ES-I3 (cell line): ENCODE results near the gene KIDINS220.
A peak's percentile ranks its signal among the peaks of the same experiment; 100 is the strongest.

Source experiments
- H3K36me3 ChIP-seq: 2 replicates; pipeline ENCODE4 v1.6.1; 2013; ENCODE audit warnings: mild to moderate bottlenecking, low read length, control low read depth, moderate library complexity; ENCODE audit not compliant: insufficient read depth
- H3K4me1 ChIP-seq: 2 replicates; pipeline ENCODE4 v1.6.1; 2013; ENCODE audit warnings: mild to moderate bottlenecking, control low read depth, low read length; ENCODE audit not compliant: insufficient read depth
- H3K9ac ChIP-seq: 2 replicates; pipeline ENCODE4 v1.6.1; 2013; ENCODE audit warnings: low read depth, mild to moderate bottlenecking, low read length, moderate library complexity
- H3K9me3 ChIP-seq: 2 replicates; pipeline ENCODE4 v1.6.1; 2013; ENCODE audit warnings: mild to moderate bottlenecking, low read length, moderate library complexity; ENCODE audit not compliant: control insufficient read depth, insufficient read depth

The KIDINS220 gene

DNA sequence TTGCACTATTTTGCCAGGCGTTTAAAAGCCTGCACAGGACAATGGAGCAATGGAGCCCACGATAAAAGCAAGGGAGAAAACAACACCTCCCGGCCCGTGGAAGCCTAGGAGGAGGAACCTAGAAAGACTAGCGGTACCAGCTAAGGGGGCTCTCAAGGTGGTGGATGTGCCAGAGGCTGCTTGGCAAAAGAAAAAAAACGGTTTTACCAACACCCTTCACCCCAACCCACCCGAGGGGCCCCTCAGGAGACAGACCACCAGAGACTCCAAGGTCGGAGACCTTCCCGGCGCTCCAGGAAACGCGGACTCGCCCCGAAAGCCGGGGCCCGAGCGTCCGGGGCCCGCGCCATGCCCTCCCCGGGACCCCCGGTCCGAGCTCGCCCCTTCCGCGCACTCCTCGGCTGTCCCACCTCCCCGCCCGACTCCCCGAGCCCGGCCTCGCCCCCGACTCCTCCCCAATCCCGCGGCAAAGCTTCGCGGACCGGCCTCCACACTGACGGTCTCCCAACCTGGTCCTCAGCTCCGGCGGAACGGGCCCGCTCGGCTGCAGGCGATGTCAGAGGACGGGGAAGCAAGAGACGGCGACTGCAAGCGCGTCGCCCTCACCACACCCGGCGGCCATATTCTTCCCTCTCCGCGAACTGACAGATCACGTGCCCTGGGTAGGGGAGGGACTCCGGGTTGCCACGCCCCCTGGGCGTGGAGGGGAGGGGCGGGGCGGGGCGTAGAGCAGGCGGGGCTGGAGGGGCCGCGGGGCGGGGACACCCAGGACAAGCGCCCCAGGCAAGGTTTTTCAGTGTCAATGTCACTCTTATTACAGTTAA is at the start of gene KIDINS220:
KIDINS220 (minus strand) TSS at position 643 of the 824 bp plus-strand sequence. CDS start 10,520 bp downstream, outside the sequence.
- no peaks in the 10 kb centered on the region for H3K36me3 ChIP-seq
- no peaks in the 10 kb centered on the region for H3K9me3 ChIP-seq
- H3K9ac ChIP-seq = peak within 1 kb of the TSS; percentile 93
- peaks cover 2% of the 10 kb centered on the region; the same call in 1 of the 2 replicates for H3K4me1 ChIP-seq

DNA sequence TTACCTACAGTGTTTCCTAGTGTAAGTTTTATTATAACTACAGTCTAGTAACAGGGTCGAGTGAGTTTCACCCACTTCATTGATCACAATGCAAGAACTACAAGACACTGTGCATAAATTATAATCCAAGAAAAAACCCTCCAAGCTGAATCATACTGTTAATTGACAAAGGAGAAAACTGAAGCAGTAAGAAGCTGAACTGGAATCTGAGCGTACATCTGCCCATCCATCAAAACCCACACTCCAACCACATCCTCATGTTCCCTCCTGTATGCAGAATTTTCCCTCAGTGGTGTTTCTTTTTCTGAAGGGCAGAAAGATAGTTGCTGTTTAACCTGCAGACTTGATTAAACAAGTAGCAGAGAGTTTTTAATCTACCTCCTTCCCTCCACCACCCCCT is 49.5 kb upstream of the KIDINS220 start:
- Histone ChIP-seq H3K9ac (no peak overlapping the region), H3K9me3 (no peaks in the 10 kb centered on the region), H3K4me1 (no peaks in the 10 kb centered on the region), H3K36me3 (no peaks in the 10 kb centered on the region)

DNA sequence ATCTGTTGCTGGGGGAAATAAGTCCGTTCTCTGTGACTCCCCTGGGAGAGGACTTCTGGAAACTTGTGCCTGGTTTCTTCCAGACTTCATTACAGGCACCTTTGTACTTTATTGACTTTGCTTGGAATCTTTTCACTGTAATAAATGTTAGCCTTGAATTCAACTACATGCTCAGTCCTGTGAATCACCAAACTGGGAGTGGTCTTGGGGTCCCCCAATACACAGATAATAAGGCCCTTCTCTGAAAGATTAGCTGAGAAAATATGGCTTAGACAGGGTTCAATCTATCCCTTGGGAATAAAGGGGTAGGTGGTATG is 48.7 kb upstream of the KIDINS220 start:
- H3K9ac ChIP-seq = no peak overlapping the region
- H3K4me1 ChIP-seq = no peaks in the 10 kb centered on the region
- H3K9me3 ChIP-seq = no peaks in the 10 kb centered on the region
- no peaks in the 10 kb centered on the region for H3K36me3 ChIP-seq

DNA sequence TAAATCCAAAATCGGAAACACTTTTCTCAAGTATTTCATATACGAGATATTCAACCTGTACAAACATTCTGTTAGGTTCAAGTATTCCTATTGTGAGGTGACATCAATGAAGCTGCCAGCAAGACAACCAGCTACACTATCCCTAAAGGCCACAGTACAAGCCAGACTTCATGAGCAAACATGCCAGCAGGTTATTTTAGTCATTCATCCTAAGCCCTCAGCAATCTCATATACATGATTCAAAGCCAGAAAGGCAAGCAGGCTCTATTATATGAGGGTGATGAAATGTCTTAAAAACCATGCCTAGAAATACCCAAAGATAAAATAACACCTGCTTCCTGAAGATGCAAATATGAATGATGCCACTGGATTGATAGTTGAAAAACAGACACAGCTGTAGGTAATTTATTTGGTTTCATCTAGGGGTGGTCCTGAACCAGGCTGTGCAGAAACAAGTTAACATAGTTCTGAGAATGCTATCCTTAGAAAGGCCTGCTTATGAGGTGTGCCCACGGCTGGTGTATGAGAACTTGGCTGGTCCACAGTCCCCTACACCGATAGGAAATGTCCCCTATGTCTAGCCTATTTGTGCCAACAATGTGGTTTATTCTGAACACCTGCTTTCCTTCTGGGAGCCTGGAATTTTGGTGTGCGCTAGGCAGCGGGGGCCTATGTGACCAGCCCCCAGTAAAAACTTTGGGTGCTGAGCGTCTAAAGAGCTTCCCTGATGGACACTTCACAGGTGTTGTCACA is 48.2 kb upstream of the KIDINS220 start:
- no peaks in the 10 kb centered on the region for H3K36me3 ChIP-seq
- H3K4me1 ChIP-seq = no peaks in the 10 kb centered on the region
- no peaks in the 10 kb centered on the region for H3K9me3 ChIP-seq
- no peak overlapping the region for H3K9ac ChIP-seq

DNA sequence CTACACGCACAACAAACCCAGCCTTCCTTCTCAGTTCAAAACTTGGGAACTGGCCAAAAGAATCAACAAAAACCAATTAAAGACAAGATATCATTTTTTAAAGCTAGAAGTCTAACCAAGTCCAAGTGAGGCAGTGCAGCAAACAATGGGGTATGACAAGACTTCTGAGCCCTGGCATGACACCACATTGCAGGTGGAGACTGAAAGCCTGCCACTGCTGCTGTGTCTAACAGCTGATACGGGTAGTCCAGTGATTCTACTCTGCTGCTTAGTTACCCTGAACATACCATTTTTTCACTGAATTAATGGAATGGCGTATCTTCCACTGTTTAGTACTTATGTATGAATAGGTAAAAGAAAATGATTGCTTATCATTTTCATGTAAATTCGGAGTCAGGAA is 47.4 kb upstream of the KIDINS220 start:
- Histone ChIP-seq H3K36me3 (no peaks in the 10 kb centered on the region), H3K9me3 (no peaks in the 10 kb centered on the region), H3K9ac (no peak overlapping the region), H3K4me1 (no peaks in the 10 kb centered on the region)

DNA sequence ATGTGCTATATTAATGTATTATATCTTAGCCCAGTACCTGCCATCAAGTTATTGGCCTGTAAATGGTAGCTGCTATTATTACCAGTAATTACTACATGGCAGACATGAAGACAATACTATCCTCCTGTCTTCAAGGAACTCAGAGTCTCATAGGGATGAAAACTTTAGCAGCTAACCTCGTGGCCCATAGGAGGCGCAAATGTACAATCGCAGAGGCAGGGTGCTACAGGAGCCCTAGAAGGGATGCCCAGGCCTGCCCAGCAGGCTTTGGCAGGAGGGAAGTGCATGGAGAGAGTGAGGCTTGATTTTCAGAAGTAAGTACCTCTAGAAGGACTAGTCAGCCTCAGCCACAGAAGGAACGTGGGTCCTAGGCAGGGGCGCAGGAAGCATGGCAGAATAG is 44.7 kb upstream of the KIDINS220 start:
- Histone ChIP-seq H3K36me3 (no peaks in the 10 kb centered on the region), H3K9me3 (no peaks in the 10 kb centered on the region), H3K4me1 (no peaks in the 10 kb centered on the region), H3K9ac (no peak overlapping the region)

DNA sequence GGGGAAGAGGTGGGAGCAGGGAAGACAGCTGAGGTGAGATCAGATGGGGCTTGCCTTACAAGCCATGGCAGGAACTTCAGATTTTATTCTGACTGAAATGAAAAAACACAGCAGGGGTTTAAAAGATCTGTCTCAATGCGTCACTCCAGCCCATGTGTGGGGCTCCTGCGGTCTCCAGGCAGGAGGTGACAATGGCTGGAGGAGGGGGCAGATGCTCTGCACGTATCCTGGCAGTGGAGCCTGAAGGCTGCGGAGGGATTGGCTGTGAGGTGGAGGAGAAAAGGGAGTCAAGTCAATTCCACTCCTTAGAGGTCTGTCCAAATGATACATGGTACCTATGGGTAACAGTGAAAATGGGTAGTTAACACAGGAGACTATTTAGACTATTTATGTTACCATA is 40.5 kb upstream of the KIDINS220 start:
- Histone ChIP-seq H3K9me3 (no peaks in the 10 kb centered on the region), H3K9ac (no peak overlapping the region), H3K4me1 (no peaks in the 10 kb centered on the region), H3K36me3 (no peaks in the 10 kb centered on the region)

DNA sequence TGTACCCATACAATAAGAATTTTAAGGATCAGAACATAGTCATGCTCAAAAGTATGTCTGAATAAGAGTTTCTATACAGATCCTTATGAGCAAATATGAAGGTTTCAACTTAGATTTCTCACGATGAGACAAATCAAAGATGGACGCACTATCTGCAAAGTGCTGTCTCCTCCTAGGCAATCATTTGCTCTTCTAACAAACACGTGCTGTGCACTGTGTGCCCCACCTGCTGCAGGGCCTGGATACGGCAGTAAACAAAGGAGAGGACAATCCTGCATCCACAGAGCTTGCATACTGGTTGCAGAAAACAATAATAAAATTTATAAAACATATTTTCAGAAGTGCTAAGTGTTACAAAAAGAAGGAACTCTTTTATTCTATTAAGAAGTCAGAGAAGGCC is 39.9 kb upstream of the KIDINS220 start:
- Histone ChIP-seq H3K36me3 (no peaks in the 10 kb centered on the region), H3K9me3 (no peaks in the 10 kb centered on the region), H3K4me1 (no peaks in the 10 kb centered on the region), H3K9ac (no peak overlapping the region)

DNA sequence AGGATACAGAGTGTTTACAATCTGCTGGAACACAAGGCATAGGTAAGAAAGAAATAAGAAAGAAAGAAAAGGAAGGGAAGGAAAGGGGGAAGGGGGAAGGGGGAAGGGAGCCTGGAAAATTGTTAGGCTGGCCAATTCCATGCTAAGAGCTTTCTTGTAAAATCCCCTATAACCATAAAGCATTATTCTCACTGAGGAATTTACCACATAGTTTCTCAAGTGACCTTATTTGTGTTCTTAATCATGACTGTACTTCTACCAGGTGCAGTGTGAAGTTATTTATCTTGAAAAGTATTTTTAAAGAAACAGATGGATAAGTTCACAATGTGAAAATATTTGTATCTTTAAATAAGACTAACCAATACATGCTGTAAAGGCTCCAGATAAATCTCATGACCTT is 39.2 kb upstream of the KIDINS220 start:
- Histone ChIP-seq H3K4me1 (no peaks in the 10 kb centered on the region), H3K36me3 (no peaks in the 10 kb centered on the region), H3K9ac (no peak overlapping the region), H3K9me3 (no peaks in the 10 kb centered on the region)

DNA sequence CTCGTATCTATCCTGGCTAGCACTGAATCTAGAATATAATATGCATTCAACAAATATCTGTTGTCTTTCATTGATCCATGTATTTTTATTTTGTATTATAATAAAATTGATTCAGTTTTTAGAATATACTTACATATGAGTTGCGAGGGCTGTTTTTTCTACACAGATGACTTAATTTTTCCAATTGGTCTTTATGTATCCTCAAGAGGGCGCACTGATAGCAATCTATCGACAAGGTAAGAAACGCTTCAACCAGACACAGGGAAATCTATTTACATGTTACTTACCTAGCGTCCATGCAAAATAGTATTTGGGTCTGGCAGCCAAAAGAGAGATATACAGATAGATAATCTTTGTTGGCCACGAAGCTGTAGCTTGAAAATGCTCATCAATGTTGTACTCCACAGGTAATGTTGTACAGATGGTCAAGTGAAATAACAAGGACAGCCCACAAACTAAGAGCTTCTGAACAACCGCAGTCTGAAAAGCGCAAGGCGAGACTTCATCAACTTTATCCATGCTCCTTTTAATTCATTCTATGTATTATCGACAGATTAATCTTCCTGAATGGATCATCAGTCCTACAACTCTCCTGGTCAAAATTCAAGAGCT is 35.5 kb upstream of the KIDINS220 start:
- H3K9ac ChIP-seq = no peak overlapping the region

DNA sequence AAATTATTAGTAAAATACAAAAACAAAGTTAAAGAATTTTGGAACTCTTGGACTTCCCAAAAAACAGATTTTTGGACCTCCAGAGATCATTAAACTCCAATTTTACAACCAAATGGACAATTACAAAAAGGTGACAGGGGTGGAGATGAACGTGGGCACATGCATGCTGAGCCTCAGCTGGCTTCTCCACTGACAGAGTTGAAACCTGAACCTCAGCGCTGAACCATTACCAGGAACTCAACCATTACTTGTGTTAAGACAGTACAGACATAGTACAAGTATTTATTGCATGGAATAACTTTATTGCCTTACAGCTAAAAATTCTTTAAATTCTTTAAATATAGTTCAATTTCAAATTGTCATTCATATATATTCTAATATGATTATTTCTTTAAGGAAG is 33.0 kb upstream of the KIDINS220 start:
- H3K4me1 ChIP-seq = no peaks in the 10 kb centered on the region
- no peak overlapping the region for H3K9ac ChIP-seq
- H3K36me3 ChIP-seq = no peaks in the 10 kb centered on the region
- H3K9me3 ChIP-seq = no peaks in the 10 kb centered on the region

More for the DNA sequence above, 35.5 kb upstream of the KIDINS220 start:
- Histone ChIP-seq H3K9me3 (no peaks in the 10 kb centered on the region), H3K4me1 (no peaks in the 10 kb centered on the region), H3K36me3 (no peaks in the 10 kb centered on the region)

DNA sequence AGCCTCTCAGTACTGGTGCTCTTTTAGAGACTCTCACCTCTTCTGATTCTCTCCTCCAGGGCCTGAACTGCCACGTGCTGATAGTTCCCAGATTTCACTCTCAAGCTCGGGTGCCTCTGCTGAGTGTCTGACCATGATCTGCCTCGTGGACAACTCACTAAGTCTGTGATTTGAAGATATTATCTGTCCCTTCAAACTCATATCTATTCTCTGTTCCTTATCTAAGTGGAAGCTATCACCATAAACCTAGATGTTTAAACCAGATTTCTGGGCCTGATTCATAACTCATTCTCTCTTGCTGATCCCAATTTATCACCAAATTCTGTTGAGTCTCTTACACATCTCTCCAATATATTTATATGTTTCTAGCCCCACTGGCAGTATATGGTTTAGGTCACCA is 29.9 kb upstream of the KIDINS220 start:
- no peak overlapping the region for H3K9ac ChIP-seq
- H3K36me3 ChIP-seq = no peaks in the 10 kb centered on the region
- no peaks in the 10 kb centered on the region for H3K9me3 ChIP-seq
- no peaks in the 10 kb centered on the region for H3K4me1 ChIP-seq

DNA sequence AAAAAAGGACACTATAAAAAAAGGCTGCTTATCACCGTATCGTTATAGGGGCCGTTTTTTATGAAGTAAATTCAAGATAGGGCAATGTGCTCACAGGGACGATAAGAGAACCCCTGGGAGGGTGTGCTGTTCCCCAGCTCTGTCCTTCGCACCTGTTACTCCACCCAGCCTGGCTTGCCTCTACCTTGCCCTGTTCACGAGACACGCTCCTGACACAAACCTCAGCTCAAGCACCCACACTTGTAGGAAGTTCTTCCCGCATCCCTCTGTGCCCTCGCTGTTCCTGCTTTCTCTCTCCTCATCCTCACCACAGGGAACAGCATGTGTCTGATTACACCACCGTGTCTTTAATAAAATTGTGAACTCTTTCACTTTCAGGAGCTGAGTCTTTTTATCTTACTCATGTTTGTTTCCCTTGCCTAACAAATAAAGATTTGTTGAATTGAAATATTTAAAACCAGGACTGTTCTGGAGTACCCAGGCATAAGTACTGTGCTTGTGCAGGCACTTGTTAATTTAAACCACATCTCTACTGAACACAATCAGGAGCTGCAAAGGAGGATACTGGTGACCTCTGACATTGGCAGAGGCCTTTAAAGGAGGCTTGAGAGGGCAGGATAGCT is 26.0 kb upstream of the KIDINS220 start:
- H3K9ac ChIP-seq = no peak overlapping the region
- no peaks in the 10 kb centered on the region for H3K9me3 ChIP-seq
- no peaks in the 10 kb centered on the region for H3K4me1 ChIP-seq
- H3K36me3 ChIP-seq = no peaks in the 10 kb centered on the region

DNA sequence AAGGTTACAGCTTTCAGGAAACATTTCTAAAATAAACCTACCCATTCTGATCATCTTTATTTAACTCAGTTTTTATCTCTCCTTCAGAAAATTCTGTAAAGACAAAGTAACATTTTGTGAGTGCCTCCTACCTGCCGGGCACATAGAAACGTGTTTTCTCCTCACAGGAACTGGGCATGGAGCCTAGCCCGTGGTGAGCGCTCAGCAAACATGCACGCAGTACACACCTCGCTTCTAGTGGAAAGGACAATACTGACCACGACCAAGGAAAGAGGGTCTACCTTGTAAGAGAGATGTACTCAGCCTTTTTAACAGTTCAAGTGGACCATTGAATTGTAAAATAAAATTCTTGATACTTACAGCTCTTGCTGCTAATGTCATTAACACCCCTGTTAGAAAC is 24.8 kb upstream of the KIDINS220 start:
- no peaks in the 10 kb centered on the region for H3K4me1 ChIP-seq
- no peaks in the 10 kb centered on the region for H3K9me3 ChIP-seq
- no peak overlapping the region for H3K9ac ChIP-seq
- no peaks in the 10 kb centered on the region for H3K36me3 ChIP-seq
